C4-2B (cell line): ENCODE results near the gene CCDC57.

Experiments
- ZFX ChIP-seq: fragments of 450-650 bp; IDR thresholded peaks from 2 replicates; pipeline ENCODE4 v1.6.1; 2017
- TF ChIP-seq, protein P1 (sequence below): fragments of 450-650 bp; conservative IDR thresholded peaks from 2 replicates; pipeline ENCODE4 v1.5.1; 2017; ENCODE audit warnings: mild to moderate bottlenecking

DNA sequence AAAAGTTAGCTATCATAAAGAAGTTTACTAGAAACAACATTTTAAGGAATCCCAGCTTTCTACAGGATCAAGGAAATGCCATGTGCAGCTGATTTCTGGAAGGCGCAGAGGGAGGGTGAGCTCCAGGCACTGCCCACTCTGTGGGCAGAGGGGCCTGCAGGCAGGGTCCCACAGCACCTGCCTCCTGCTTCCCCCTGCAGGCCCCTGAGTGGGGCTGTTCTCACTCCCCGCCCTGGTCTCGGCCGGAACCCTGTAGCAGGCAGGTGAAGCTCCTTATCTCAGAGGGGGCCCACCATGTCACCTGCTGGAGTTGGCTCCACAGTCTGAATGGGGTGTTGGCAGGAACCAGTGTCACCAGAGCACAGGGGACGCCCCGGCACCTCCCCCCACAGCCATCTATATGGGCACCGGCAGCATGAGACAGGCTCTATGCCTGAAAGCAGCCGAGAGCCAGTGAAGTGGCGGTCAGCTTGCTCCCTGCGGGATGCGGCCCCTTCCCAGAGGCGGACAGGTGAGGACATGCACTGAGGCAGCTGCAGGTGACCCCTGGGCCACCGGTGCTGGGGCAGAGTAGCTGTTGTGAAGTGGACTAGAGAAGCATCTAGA lies 67.0 kb downstream of the CCDC57 start:
- TF ChIP-seq, protein P1, sequence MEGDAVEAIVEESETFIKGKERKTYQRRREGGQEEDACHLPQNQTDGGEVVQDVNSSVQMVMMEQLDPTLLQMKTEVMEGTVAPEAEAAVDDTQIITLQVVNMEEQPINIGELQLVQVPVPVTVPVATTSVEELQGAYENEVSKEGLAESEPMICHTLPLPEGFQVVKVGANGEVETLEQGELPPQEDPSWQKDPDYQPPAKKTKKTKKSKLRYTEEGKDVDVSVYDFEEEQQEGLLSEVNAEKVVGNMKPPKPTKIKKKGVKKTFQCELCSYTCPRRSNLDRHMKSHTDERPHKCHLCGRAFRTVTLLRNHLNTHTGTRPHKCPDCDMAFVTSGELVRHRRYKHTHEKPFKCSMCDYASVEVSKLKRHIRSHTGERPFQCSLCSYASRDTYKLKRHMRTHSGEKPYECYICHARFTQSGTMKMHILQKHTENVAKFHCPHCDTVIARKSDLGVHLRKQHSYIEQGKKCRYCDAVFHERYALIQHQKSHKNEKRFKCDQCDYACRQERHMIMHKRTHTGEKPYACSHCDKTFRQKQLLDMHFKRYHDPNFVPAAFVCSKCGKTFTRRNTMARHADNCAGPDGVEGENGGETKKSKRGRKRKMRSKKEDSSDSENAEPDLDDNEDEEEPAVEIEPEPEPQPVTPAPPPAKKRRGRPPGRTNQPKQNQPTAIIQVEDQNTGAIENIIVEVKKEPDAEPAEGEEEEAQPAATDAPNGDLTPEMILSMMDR: no peak
- TF ChIP-seq ZFX: no peak
